Suprapubic skin (tissue), 4 donors: ENCODE results near the gene ALG12.
A peak's percentile ranks its signal among the peaks of the same experiment; 100 is the strongest.

Experiments used
- CTCF ChIP-seq, 2 donors: fragments of 200-600 bp in 1 of 2; fragments of 450-650 bp in 1 of 2; sonication (generic) in 1 of 2; IDR thresholded peaks; one replicate each; pipeline ENCODE4 v1.5.1; 2016 to 2019; ENCODE audit warnings: antibody characterized with exemption in 2 of 2, mild to moderate bottlenecking in 1 of 2, moderate library complexity in 1 of 2
- EP300 ChIP-seq: sonication (generic); formaldehyde crosslinking; IDR thresholded peaks from one replicate; pipeline ENCODE4 v1.6.1; 2017; ENCODE audit warnings: antibody characterized with exemption
- POLR2A ChIP-seq, 2 donors: fragments of 450-650 bp; IDR thresholded peaks; one replicate each; pipeline ENCODE4 v1.6.1; 2017; ENCODE audit warnings: antibody characterized with exemption in 2 of 2, mild to moderate bottlenecking in 2 of 2, moderate library complexity in 2 of 2
- POLR2AphosphoS5 ChIP-seq, 3 donors: sonication (generic); formaldehyde crosslinking; IDR thresholded peaks; one replicate each; pipeline ENCODE4 v1.6.1; 2017; ENCODE audit warnings: antibody characterized with exemption in 3 of 3

- TF ChIP-seq CTCF (IDR thresholded peaks at IDR 0.05) = peak; percentile 92 to 94
- no peak for TF ChIP-seq POLR2A (IDR thresholded peaks at IDR 0.05)
- no peak for TF ChIP-seq EP300
- no peak for TF ChIP-seq POLR2AphosphoS5 (IDR thresholded peaks at IDR 0.05)
These were observed 11.2 kb upstream of the ALG12 start for GRCh38 chr22:49929211-49929979.
